Measurements from ENCODE around the gene C22orf39.

Gene C22orf39

GRCh38 chr22:19447330-19448075 is at the start of gene C22orf39:
Gene C22orf39 (minus strand): TSS chr22:19447711. CDS start chr22:19447688, 23 bp downstream.
- DNase-seq (ENCODE audit: low spot score) = peak; percentile 98
- no peak for TF ChIP-seq CTCF (IDR thresholded peaks at IDR 0.05; ENCODE audit: extremely low read depth, insufficient read depth, missing control alignments)
- in situ Hi-C loops (cut with MboI; ENCODE audit: low pct_unique_long_range_greater_than_20kb, low sequenced_read_pairs, unreplicated experiment) = no loop called here

- TF ChIP-seq CTCF (IDR thresholded peaks at IDR 0.05; ENCODE audit: extremely low read depth, insufficient read depth, missing control alignments) = no peak
- in situ Hi-C loops (cut with MboI; ENCODE audit: low pct_unique_long_range_greater_than_20kb, low sequenced_read_pairs, unreplicated experiment) = no loop called here
- DNase-seq (ENCODE audit: low spot score) = no peak
Measured at GRCh38 chr22:19497245-19497644, 49.7 kb upstream of the C22orf39 start.

GRCh38 chr22:19496324-19496630 is 48.8 kb upstream of the C22orf39 start:
- TF ChIP-seq CTCF (IDR thresholded peaks at IDR 0.05; ENCODE audit: extremely low read depth, insufficient read depth, missing control alignments) = no peak
- in situ Hi-C loops (cut with MboI; ENCODE audit: low pct_unique_long_range_greater_than_20kb, low sequenced_read_pairs, unreplicated experiment) = no loop called here
- DNase-seq (ENCODE audit: low spot score) = no peak

- in situ Hi-C loops (cut with MboI; ENCODE audit: low pct_unique_long_range_greater_than_20kb, low sequenced_read_pairs, unreplicated experiment) = no loop called here
- no peak for DNase-seq (ENCODE audit: low spot score)
- TF ChIP-seq CTCF (IDR thresholded peaks at IDR 0.05; ENCODE audit: extremely low read depth, insufficient read depth, missing control alignments) = peak; percentile 8
Measured at GRCh38 chr22:19495562-19496323, 48.2 kb upstream of the C22orf39 start.

GRCh38 chr22:19494676-19495173 is 47.2 kb upstream of the C22orf39 start:
- in situ Hi-C loops (cut with MboI; ENCODE audit: low pct_unique_long_range_greater_than_20kb, low sequenced_read_pairs, unreplicated experiment) = no loop called here

More at GRCh38 chr22:19494676-19495173, 47.2 kb upstream of the C22orf39 start:
- TF ChIP-seq CTCF (IDR thresholded peaks at IDR 0.05; ENCODE audit: extremely low read depth, insufficient read depth, missing control alignments) = no peak
- DNase-seq (ENCODE audit: low spot score) = no peak
